GM18526 (cell line): Measurements from ENCODE around the gene PUS1.

Experiments
- POLR2A ChIP-seq: IDR thresholded peaks from 3 replicates; pipeline ENCODE4 v1.6.1; 2011; ENCODE audit not compliant: insufficient read length; ENCODE audit errors: extremely low read depth

PUS1 gene

DNA sequence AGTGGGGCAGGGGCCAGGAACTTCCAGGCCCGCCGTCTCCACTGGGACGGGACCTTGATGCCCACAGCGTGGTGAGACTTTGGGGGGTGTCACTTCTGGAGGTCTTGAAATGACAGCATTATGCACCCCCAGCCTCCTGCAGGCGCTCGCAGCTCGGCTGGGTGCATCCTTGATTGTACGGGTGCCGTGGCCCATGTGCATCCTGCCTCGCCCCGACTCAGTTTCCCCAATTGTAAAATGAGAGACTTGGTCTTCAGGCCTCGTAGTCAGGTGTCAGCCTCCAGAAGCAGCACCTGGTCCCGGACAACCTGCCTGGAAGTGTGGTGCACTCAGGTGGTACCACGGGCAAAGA, 8.9 kb upstream of the PUS1 start:
- no peak for TF ChIP-seq POLR2A

DNA sequence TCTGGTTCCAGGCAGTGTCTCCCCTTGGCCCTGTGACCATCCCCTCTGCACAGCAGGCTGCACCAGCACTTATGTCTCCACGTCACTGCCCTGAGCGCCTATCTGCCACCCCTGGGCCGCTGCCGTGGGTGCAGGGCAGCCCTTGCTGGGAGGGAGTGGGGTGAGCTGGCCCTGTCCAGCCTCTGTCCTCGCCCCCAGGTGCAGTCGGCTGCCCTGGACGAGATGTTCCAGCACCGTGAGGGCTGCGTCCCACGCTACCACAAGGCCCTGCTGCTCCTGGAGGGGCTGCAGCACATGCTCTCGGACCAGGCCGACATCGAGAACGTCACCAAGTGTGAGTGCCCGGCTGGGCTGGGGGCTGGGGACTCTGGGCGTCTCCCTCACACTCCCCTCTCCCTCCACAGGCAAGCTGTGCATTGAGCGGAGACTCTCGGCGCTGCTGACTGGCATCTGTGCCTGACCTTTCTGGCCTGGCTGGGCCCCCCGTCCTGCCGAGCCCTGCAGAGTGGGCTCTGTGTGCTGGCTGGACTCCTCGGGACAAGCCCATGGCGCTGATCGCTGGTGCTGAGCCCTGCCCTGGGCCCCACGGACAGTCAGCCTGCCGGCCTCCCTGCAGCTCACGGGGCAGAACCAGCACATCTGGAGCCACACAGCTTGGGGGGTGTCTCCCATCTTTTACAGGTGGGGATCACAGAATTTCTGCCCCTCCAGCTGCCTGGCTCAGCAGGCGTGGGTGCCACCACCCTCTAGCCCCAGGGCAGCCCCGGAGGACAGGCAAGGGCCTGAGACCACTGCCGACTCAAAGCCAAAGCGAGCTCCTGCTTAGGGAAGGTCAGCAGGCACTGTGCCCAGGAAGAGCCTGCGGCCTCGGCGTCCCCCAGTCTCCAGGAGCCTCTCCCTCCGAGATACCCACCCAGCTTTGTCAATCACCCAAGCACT, 7.9 kb upstream of the PUS1 start:
- no peak for TF ChIP-seq POLR2A

GRCh38 chr12:131921866-131922769, 7.0 kb upstream of the PUS1 start:
- no peak for TF ChIP-seq POLR2A

GRCh38 chr12:131922772-131923171, 6.3 kb upstream of the PUS1 start:
- TF ChIP-seq POLR2A: no peak

- no peak for TF ChIP-seq POLR2A
Observed at GRCh38 chr12:131923260-131923659, 5.8 kb upstream of the PUS1 start.

- no peak for TF ChIP-seq POLR2A
Observed at GRCh38 chr12:131927110-131928079, 1.7 kb upstream of the PUS1 start.

DNA sequence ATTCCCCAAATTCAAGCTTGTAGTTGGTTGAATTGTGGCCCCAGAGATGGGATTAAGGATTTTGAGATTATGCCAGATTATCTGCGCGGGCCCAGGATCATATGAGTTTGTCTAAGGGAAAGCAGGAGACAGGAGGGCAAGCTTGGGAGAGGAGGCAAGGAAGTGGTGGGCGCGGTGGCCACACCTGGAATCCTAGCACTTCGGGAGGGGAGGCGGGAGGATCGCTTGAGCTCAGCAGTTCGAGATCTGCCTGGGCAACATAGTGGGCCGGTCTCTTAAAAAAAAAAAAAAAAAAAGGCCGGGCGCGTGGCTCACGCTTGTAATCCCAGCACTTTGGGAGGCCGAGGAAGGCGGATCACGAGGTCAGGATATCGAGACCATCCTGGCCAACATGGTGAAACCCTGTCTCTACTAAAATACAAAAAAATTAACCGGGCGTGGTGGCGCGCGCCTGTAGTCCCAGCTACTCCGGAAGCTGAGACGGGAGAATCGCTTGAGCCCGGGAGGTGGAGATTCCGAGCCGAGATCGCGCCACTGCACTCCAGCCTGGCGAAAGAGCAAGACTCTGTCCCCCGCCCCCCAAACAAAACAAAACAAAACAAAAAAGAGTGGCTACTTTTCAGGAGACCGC, 881 bp upstream of the PUS1 start:
- TF ChIP-seq POLR2A: no peak

DNA sequence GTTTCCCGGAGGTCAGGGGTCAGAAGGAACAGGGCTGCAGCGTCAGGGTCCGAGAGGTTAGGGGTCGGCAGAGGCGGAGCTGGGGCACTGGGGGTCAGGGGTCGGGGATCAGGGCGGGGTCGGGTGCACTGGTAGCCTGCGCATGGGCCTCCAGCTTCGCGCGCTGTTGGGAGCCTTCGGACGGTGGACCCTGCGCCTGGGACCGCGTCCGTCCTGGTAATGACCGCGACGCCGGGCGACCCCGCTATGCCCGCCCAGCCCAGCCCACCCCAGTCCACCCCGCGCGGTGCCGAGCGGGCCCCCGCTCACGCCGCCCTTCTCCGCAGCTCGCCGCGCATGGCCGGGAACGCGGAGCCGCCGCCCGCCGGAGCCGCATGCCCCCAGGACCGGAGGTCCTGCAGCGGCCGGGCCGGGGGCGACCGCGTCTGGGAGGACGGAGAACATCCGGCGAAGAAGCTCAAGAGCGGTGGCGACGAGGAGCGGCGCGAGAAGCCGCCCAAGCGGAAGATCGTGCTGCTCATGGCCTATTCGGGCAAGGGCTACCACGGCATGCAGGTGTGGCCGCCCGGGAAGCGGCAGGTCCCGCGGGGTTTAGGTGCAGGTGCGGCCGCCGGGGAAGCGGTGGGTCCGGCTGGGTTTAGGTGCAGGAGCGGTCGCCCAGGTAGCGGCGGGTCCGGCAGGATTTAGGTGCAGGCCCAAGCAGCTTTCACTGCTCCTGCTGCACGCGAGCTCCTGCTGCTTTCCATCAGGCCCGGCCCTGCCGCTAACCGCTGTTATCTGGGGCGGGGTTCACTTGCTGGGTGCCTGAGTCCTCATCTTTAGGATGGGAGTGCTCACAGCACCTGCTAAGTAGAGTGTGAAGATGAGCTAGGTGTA, 743 bp downstream of the PUS1 start:
- TF ChIP-seq POLR2A: no peak

DNA sequence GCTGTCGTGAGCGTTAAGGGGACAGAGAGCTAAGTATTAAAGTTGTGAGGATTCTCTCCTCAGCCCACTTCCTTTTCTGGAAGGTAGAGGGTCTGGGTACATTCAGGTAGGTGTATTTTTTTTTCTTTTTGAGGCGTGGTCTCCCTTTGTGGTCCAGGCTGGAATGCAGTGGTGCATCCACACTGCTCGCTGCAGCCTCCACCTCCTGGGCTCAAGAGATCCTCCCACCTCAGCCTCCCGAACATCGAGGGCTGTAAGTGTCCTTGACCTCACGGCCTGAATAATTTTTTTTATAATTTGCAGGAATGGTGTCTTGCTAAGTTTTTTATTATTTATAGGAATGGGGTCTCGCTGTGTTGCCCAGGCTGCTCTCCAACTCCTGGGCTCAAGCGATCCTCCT, 1.4 kb downstream of the PUS1 start:
- TF ChIP-seq POLR2A: no peak

GRCh38 chr12:131933387-131933786, 4.3 kb downstream of the PUS1 start:
- TF ChIP-seq POLR2A: no peak

DNA sequence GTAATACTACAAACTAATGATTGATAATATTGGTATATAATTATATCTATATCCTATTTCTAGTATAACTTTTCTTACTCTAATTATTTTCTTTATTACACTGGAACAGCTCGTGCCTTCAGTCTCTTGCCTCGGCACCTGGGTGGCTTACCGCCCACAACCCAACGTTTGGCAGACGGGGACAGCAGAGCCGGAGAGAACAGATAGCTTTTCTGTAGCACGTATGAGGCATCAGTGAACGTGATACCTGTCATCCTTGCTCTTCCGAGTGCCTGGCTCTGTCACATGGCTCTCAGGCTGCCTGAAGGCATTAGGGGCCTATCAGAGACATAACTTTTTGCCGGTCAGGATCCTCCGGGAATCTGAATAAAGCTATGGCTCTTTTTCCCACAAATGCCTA, 5.5 kb downstream of the PUS1 start:
- no peak for TF ChIP-seq POLR2A

DNA sequence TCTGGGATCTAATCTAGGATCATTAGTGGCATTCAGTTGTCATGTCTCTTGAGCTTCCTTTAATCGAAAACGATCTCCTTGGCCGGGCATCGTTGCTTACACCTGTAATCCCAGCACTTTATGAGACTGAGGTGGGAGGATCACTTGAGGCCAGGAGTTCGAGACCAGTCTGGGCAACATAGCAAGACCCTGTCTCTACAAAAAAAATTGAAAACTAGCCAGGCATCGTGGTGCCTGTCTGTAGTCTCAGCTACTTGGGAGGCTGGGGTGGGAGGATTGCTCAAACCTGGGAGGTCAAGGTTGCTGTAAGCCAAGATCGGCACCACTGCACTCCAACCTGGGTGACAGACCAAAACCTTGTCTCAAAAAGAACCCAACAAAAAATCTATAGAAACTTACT, 9.0 kb downstream of the PUS1 start:
- no peak for TF ChIP-seq POLR2A

DNA sequence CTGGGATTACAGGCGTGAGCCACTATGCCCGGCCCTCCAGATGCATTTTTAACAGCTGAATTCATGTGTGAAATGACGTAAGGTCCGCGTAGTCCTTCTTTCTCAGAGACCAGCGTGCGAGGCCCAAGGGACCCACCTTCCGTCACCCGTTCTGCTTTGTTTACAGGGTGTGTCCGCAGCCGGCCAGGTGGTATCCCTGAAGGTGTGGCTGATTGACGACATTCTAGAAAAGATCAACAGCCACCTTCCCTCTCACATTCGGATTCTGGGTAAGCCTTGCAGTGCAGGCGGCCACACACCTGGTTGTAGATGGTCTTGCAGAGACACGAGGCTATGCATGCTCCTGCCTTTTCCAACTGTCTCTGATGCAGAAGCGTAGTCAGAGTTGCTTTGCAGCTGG, 9.9 kb downstream of the PUS1 start:
- TF ChIP-seq POLR2A: no peak
